Prostate gland (tissue), 2 donors: ENCODE results near the gene MAP2K3. TPM values are rescaled to one million over a fixed set of nuclear protein-coding genes. Genes with fewer than 3 reads are reported as not detected.
A peak's percentile ranks its signal among the peaks of the same experiment; 100 is the strongest.
"Not testable (repeated sequence)": the region's sequence is repeated elsewhere in the genome, so short reads cannot be mapped to it uniquely, and the experiment has no call there.

Experiments
- DNase-seq: peaks from one replicate; pipeline ENCODE4 v3.0.0-alpha.2; 2019; ENCODE audit warnings: low spot score
- H3K27ac ChIP-seq, 2 donors: fragments of 200-600 bp; sonication (generic); 2 replicates each; pipeline ENCODE4 v1.5.1; 2017 to 2019
- H3K27me3 ChIP-seq: fragments of 200-600 bp; sonication (generic); replicated peaks from 2 replicates; pipeline ENCODE4 v1.5.1; 2019; ENCODE audit not compliant: insufficient read depth
- H3K36me3 ChIP-seq, 2 donors: fragments of 200-600 bp; sonication (generic); 1 replicate in 1 of 2; 2 replicates in 1 of 2; pipeline versions ENCODE4 v1.5.1 to v1.8.1; 2017 to 2019
- H3K4me1 ChIP-seq: fragments of 200-600 bp; sonication (generic); replicated peaks from 2 replicates; pipeline ENCODE4 v1.5.1; 2019
- H3K4me3 ChIP-seq, 2 donors: fragments of 200-600 bp; sonication (generic); 2 replicates each; pipeline ENCODE4 v1.5.1; 2017 to 2019
- H3K9me3 ChIP-seq: fragments of 200-600 bp; sonication (generic); 2 replicates; pipeline ENCODE4 v1.5.1; 2017
- CTCF ChIP-seq, 4 experiments: fragments of 200-600 bp in 2 of 4; fragments of 450-650 bp in 2 of 4; sonication (generic) in 2 of 4; IDR thresholded peaks; 1 replicate in 3 of 4; 2 replicates in 1 of 4; pipeline ENCODE4 v1.5.1; 2016 to 2019; ENCODE audit warnings: antibody characterized with exemption in 4 of 4, mild to moderate bottlenecking in 2 of 4, moderate library complexity in 2 of 4
- POLR2A ChIP-seq: fragments of 450-650 bp; IDR thresholded peaks from one replicate; pipeline ENCODE4 v1.6.1; 2016; ENCODE audit warnings: antibody characterized with exemption, mild to moderate bottlenecking
- POLR2AphosphoS5 ChIP-seq: sonication (generic); formaldehyde crosslinking; IDR thresholded peaks from one replicate; pipeline ENCODE4 v1.6.1; 2017; ENCODE audit warnings: antibody characterized with exemption
- WGBS: methylation state at CpG from one replicate; pipeline ENCODE4 v1.1.5; 2018; 5-methylcytosine and 5-hydroxymethylcytosine counted together
- intact Hi-C: fragments of 100-400 bp; cut with DNase I; formaldehyde crosslinking; loops from one replicate; pipeline ENCODE4 v1.14.2; 2022
- total RNA-seq, 2 donors: library from RNA; depleted of rRNA; stranded (reverse); fragments of >200 nt; gene quantifications; one replicate each; pipeline ENCODE4 v1.1.0, GENCODE V29; 2016

MAP2K3 gene
- total RNA-seq, 2 donors from 2014 or later: 24.0 to 25.9 TPM

- intact Hi-C loops: loop anchor here (5.0 kb wide), 1 partner anchor 36 kb away; no protein-coding TSS in a partner anchor
- not testable (repeated sequence) for H3K27me3 ChIP-seq, H3K27ac ChIP-seq, H3K36me3 ChIP-seq, H3K4me1 ChIP-seq, DNase-seq, H3K9me3 ChIP-seq
- peak overlapping the region in 1 of 2 donors; percentile 50 for H3K4me3 ChIP-seq
- WGBS: 42% methylated on average over 33 of the region's 37 CpGs
These were observed 39.0 kb downstream of the MAP2K3 start for GRCh38 chr17:21323257-21324111.

- intact Hi-C loops: loop anchor here (5.0 kb wide), 1 partner anchor 37 kb away; no protein-coding TSS in a partner anchor
- WGBS: 75% methylated on average over 5 of the region's 5 CpGs
- not testable (repeated sequence) for DNase-seq, H3K36me3 ChIP-seq, H3K4me1 ChIP-seq, H3K9me3 ChIP-seq, H3K4me3 ChIP-seq, H3K27me3 ChIP-seq, H3K27ac ChIP-seq
These were observed 40.2 kb downstream of the MAP2K3 start for GRCh38 chr17:21324741-21325140.

- H3K4me1 ChIP-seq, H3K27ac ChIP-seq, H3K4me3 ChIP-seq, H3K27me3 ChIP-seq, H3K36me3 ChIP-seq, H3K9me3 ChIP-seq, intact Hi-C loops, DNase-seq: not testable (repeated sequence)
- 81% methylated on average over 1 of the region's 1 CpG for WGBS
These were observed 43.4 kb downstream of the MAP2K3 start for GRCh38 chr17:21327921-21328320.

GRCh38 chr17:21328778-21329177 is 44.3 kb downstream of the MAP2K3 start:
- WGBS: 78% methylated on average over 2 of the region's 2 CpGs
- H3K36me3 ChIP-seq, intact Hi-C loops: not testable (repeated sequence)

DNA sequence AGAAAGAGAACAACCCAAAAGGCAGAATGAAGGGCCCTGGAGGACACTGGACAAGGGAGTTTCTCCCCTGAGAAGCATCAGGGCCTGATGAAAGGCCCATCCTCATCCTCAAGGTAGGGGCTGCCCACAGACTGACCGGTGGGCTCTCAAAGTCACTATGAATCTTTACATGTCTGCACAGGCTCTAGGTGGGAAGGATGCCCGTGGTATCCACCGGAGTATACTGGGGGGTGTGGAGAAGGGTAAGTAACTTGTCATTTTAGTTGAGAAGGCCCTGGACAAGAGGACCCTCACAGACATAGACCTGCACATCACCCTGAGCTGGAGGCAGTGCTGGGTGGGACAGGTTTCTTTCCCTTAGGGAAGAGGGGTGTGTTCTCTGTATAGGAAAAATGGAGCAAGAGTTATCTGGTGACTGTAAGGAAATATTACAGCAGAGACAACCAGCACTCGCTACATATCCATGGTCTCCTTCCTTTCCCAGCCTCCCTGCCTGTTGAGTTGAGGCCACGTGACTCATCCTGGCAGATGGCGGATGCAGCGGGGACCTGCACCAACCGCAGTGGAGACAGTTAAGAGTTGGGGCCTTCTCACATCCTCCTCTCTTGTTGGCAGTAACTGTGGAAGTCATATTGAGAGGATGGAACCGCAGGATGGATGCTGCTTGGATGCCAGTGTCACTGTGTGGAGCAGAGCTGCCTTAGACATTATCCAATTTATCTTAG is 46.1 kb downstream of the MAP2K3 start:
- Histone ChIP-seq H3K9me3 (no peaks in the 10 kb centered on the region), H3K4me1 (no peaks in the 10 kb centered on the region), H3K27me3 (no peaks in the 10 kb centered on the region), H3K27ac (no peak overlapping the region), H3K4me3 (no peak overlapping the region), H3K36me3 (no peaks in the 10 kb centered on the region)
- intact Hi-C loops: no loop called here
- TF ChIP-seq POLR2AphosphoS5: no peak
- no peak for TF ChIP-seq POLR2A
- TF ChIP-seq CTCF (IDR thresholded peaks at IDR 0.05): no peak
- no peak for DNase-seq
- 85% methylated on average over 9 of the region's 9 CpGs for WGBS

More at GRCh38 chr17:21328778-21329177, 44.3 kb downstream of the MAP2K3 start:
- H3K4me3 ChIP-seq, H3K27ac ChIP-seq, H3K4me1 ChIP-seq, H3K9me3 ChIP-seq, H3K27me3 ChIP-seq, DNase-seq: not testable (repeated sequence)

DNA sequence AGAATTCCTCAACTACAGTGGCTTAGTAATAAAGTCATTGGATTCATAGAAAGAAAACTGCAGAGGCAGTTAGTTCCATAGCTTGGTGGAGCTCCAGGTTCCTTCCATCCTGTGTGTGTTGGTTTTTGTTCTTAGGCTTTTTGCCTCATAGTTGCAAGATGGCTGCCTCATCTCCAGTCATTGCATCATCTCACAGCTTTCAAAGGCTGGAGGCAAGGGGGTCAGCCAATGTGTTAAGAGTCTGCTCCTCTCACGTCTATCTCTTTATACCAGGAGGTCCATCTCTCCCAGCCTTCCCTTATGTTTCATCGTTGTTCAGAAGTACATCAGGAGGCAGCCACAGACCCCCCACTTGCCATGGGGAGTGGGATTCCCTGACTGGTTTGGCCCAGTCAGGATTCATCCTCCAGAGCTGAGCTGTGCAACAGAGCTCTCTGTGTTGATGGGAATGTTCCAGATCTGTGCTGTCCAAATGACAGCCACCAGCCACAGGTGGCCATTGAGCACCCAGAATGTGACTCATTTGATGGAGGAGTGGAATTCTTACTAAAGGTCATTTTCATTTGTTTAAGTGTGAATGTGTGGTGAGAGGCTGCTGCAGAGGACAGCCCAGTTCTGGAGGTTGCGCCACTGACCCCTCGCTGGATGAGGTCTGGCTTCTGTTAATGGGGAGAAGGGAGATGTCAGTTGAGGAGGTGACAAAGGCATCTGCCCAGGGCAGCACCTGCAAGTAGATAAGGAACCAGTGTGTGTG is 52.2 kb downstream of the MAP2K3 start:
- DNase-seq, H3K27ac ChIP-seq, H3K4me3 ChIP-seq, H3K27me3 ChIP-seq, H3K4me1 ChIP-seq, H3K9me3 ChIP-seq, intact Hi-C loops, H3K36me3 ChIP-seq: not testable (repeated sequence)
- 68% methylated on average over 4 of the region's 4 CpGs for WGBS

- DNase-seq, H3K27me3 ChIP-seq, H3K4me3 ChIP-seq, H3K36me3 ChIP-seq, H3K27ac ChIP-seq, H3K9me3 ChIP-seq, H3K4me1 ChIP-seq, intact Hi-C loops: not testable (repeated sequence)
- 71% methylated on average over 8 of the region's 8 CpGs for WGBS
These were observed 53.6 kb downstream of the MAP2K3 start for GRCh38 chr17:21337981-21338625.
